Ovary (tissue), 9 donors: ENCODE data around the gene KLC3. TPM values are rescaled to one million over a fixed set of nuclear protein-coding genes. Genes with fewer than 3 reads are reported as not detected.

ENCODE experiments used
- DNase-seq, 5 donors: peaks; one replicate each; pipeline ENCODE4 v3.0.0-alpha.2; 2019 to 2020
- H3K27ac ChIP-seq, 2 donors: fragments of 200-600 bp; one replicate each; pipeline versions ENCODE4 v1.5.1 to v1.8.0; 2019 to 2022
- H3K27me3 ChIP-seq: fragments of 200-600 bp; one replicate; pipeline ENCODE4 v1.8.0; 2022
- H3K36me3 ChIP-seq: fragments of 200-600 bp; sonication (generic); one replicate; pipeline ENCODE4 v1.5.1; 2019
- H3K4me1 ChIP-seq: one replicate; pipeline ENCODE4 v1.8.1; 2013; ENCODE audit warnings: mild to moderate bottlenecking, moderate library complexity; ENCODE audit not compliant: insufficient read depth
- H3K4me3 ChIP-seq: fragments of 200-600 bp; sonication (generic); one replicate; pipeline ENCODE4 v1.5.1; 2017
- H3K9me3 ChIP-seq, 2 donors: fragments of 200-600 bp in 1 of 2; sonication (generic) in 1 of 2; one replicate each; pipeline versions ENCODE4 v1.5.1 to v1.8.1; 2013 to 2019; ENCODE audit warnings: mild to moderate bottlenecking in 1 of 2, moderate library complexity in 1 of 2
- CTCF ChIP-seq, 3 donors: fragments of 450-650 bp in 2 of 3; fragments of 200-600 bp in 1 of 3; IDR thresholded peaks; one replicate each; pipeline versions ENCODE4 v1.5.1 to v1.8.0; 2016 to 2022; ENCODE audit warnings: antibody characterized with exemption in 3 of 3, mild to moderate bottlenecking in 1 of 3
- EP300 ChIP-seq: sonication (generic); formaldehyde crosslinking; IDR thresholded peaks from one replicate; pipeline ENCODE4 v1.6.1; 2017; ENCODE audit warnings: antibody characterized with exemption
- POLR2A ChIP-seq: fragments of 450-650 bp; IDR thresholded peaks from one replicate; pipeline ENCODE4 v1.6.1; 2017; ENCODE audit warnings: antibody characterized with exemption, mild to moderate bottlenecking, moderate library complexity
- WGBS, 3 donors: extraction: QIAGEN DNeasy Blood & Tissue Kit in 1 of 3; methylation state at CpG; one replicate each; pipeline versions ENCODE4 v1.1.5 to v1.1.7; 2013 to 2017; 5-methylcytosine and 5-hydroxymethylcytosine counted together
- intact Hi-C, 4 donors: fragments of 100-400 bp; cut with DNase I; formaldehyde crosslinking; loops; one replicate each; pipeline versions ENCODE4 v1.11.0 to v1.15.1; 2022 to 2023
- polyA plus RNA-seq, 2 donors: library from polyadenylated mRNA; stranded (reverse); fragments of 200-250 nt in 1 of 2; fragments of 350-450 nt in 1 of 2; fragmentation: Illumina TruSeq in 1 of 2; extraction: RNeasy Lipid Tissue Mini Kit (QIAGEN cat#74804) in 1 of 2; gene quantifications; one replicate each; pipeline ENCODE4 v1.2.3, GENCODE V29; 2013 to 2014
- total RNA-seq, 7 donors: library from RNA; depleted of rRNA in 2 of 7; stranded (reverse); fragments of >200 nt in 2 of 7; fragmentation: NEBNext Ultra II Directional in 3 of 7; extraction: Animal tissue kit (Norgen Biotek cat#: 25700) in 3 of 7; gene quantifications; one replicate each; pipeline versions ENCODE4 v1.1.0 to v1.2.4, GENCODE V29; 2016 to 2023
- donor health status: DM: no; HTN: no; CAD: no; lungs with moderate emphysema.
- donor health status: DM: no; HTN: no; CAD: no.
- donor health status: Bipolar disorder and iron deficiency.
- donor health status: DM: yes; HTN: yes; CAD: no.
- donor health status: DM: no; HTN: no; CAD: no.
- donor health status: DM: yes; HTN: yes; CAD: no.

KLC3 gene
- total and polyA plus RNA-seq, 9 donors: 0.30 to 7.1 (median 0.36) TPM; not detected in 5

- peaks cover 2% of the 10 kb centered on the region for H3K4me1 ChIP-seq
- no peak overlapping the region for H3K27ac ChIP-seq
- DNase-seq: no peak
- WGBS, 3 donors: 83 to 89% (median 87%) methylated on average over 27 of the region's 27 CpGs
- H3K9me3 ChIP-seq: no peaks in the 10 kb centered on the region
- no peak for TF ChIP-seq EP300
- no peak for TF ChIP-seq CTCF (IDR thresholded peaks at IDR 0.05)
- no peak for TF ChIP-seq POLR2A
- no peak overlapping the region for H3K4me3 ChIP-seq
- no peaks in the 10 kb centered on the region for H3K36me3 ChIP-seq
- H3K27me3 ChIP-seq: no peaks in the 10 kb centered on the region
- intact Hi-C loops: no loop called here
Observed at GRCh38 chr19:45302416-45302815, 38.1 kb upstream of the KLC3 start.

GRCh38 chr19:45303269-45304060 is 37.1 kb upstream of the KLC3 start:
- Histone ChIP-seq H3K9me3 (no peaks in the 10 kb centered on the region), H3K4me1 (peaks cover 2% of the 10 kb centered on the region), H3K36me3 (no peaks in the 10 kb centered on the region), H3K27ac (no peak overlapping the region), H3K4me3 (no peak overlapping the region), H3K27me3 (no peaks in the 10 kb centered on the region)
- TF ChIP-seq EP300 (no peak), CTCF (IDR thresholded peaks at IDR 0.05) (no peak), POLR2A (no peak)
- intact Hi-C loops: no loop called here
- 91 to 93% (median 92%) methylated on average over 12 of the region's 12 CpGs for WGBS, 3 donors
- no peak for DNase-seq

- WGBS, 3 donors: 62 to 72% (median 62%) methylated on average over 4 of the region's 4 CpGs
- Histone ChIP-seq H3K4me3 (no peak overlapping the region), H3K9me3 (no peaks in the 10 kb centered on the region), H3K36me3 (no peaks in the 10 kb centered on the region), H3K4me1 (peaks cover 2% of the 10 kb centered on the region), H3K27ac (no peak overlapping the region), H3K27me3 (no peaks in the 10 kb centered on the region)
- TF ChIP-seq CTCF (IDR thresholded peaks at IDR 0.05) (no peak), EP300 (no peak), POLR2A (no peak)
- no peak for DNase-seq
- intact Hi-C loops: no loop called here
Observed at GRCh38 chr19:45304141-45304926, 36.2 kb upstream of the KLC3 start.

GRCh38 chr19:45305007-45305406 is 35.5 kb upstream of the KLC3 start:
- intact Hi-C loops: no loop called here
- 35 to 49% (median 46%) methylated on average over 4 of the region's 4 CpGs for WGBS, 3 donors
- Histone ChIP-seq H3K9me3 (no peaks in the 10 kb centered on the region), H3K27ac (no peak overlapping the region), H3K27me3 (no peaks in the 10 kb centered on the region), H3K4me1 (peaks cover 2% of the 10 kb centered on the region), H3K4me3 (no peak overlapping the region), H3K36me3 (no peaks in the 10 kb centered on the region)
- DNase-seq: no peak
- TF ChIP-seq EP300: no peak
- TF ChIP-seq CTCF (IDR thresholded peaks at IDR 0.05): no peak
- TF ChIP-seq POLR2A: no peak
